Psoas muscle (tissue), 8 donors: ENCODE measurements around the gene MYBL2. TPM values are rescaled to one million over a fixed set of nuclear protein-coding genes. Genes with fewer than 3 reads are reported as not detected.
A peak's percentile ranks its signal among the peaks of the same experiment; 100 is the strongest.

ENCODE experiments used
- ATAC-seq, 4 donors: fragments of 200-7000 bp; cut with Tn5 transposase; one replicate each; pipeline ENCODE4 v1.9.1; 2020; ENCODE audit warnings: moderate library complexity in 3 of 4, mild to moderate bottlenecking in 2 of 4
- DNase-seq, 2 donors: peaks; one replicate each; pipeline ENCODE4 v3.0.0-alpha.2; 2020
- H3K27ac ChIP-seq: fragments of 200-600 bp; one replicate; pipeline ENCODE4 v1.8.0; 2022
- H3K27me3 ChIP-seq, 3 donors: fragments of 200-600 bp in 1 of 3; one replicate each; pipeline versions ENCODE4 v1.6.1 to v1.8.0; 2013 to 2022; ENCODE audit warnings: low read length in 2 of 3, mild to moderate bottlenecking in 2 of 3, moderate library complexity in 1 of 3; ENCODE audit not compliant: insufficient read depth in 3 of 3
- H3K36me3 ChIP-seq, 2 donors: fragments of 200-600 bp in 1 of 2; one replicate each; pipeline versions ENCODE4 v1.6.1 to v1.8.0; 2013 to 2022; ENCODE audit warnings: low read depth in 1 of 2, mild to moderate bottlenecking in 1 of 2, moderate library complexity in 1 of 2; ENCODE audit not compliant: insufficient read depth in 1 of 2
- H3K4me1 ChIP-seq: fragments of 200-600 bp; one replicate; pipeline ENCODE4 v1.8.0; 2022
- H3K4me3 ChIP-seq: fragments of 200-600 bp; one replicate; pipeline ENCODE4 v1.8.0; 2022; ENCODE audit warnings: mild to moderate bottlenecking
- H3K9me3 ChIP-seq: fragments of 200-600 bp; one replicate; pipeline ENCODE4 v1.8.0; 2022
- WGBS, 3 donors: extraction: QIAGEN DNeasy Blood & Tissue Kit; methylation state at CpG; one replicate each; pipeline versions ENCODE4 v1.1.6 to v1.1.7; 2013; 5-methylcytosine and 5-hydroxymethylcytosine counted together
- intact Hi-C, 2 donors: fragments of 100-400 bp; cut with DNase I; formaldehyde crosslinking; loops; one replicate each; pipeline versions ENCODE4 v1.11.0 to v1.14.2; 2022
- polyA plus RNA-seq, 3 donors: library from polyadenylated mRNA; stranded (reverse); fragments of 200-250 nt; gene quantifications; one replicate each; pipeline ENCODE4 v1.2.3, GENCODE V29; 2013
- total RNA-seq, 4 donors: library from RNA; stranded (reverse); fragmentation: NEBNext Ultra II Directional in 2 of 4; extraction: Animal tissue kit (Norgen Biotek cat#: 25700) in 2 of 4; gene quantifications; one replicate each; pipeline versions ENCODE4 v1.2.1 to v1.2.4, GENCODE V29; 2021 to 2023
- TF ChIP-seq, protein P1 (sequence below): fragments of 200-600 bp; IDR thresholded peaks from one replicate; pipeline ENCODE4 v1.8.0; 2022; ENCODE audit warnings: antibody characterized with exemption
- donor health status: healthy with polysubstance abuse.
- donor health status: DM: no; HTN: no; CAD: no; lungs with moderate emphysema.
- donor health status: Bipolar disorder and iron deficiency.
- donor health status: healthy.
- donor health status: DM: yes; HTN: yes; CAD: no.
- donor health status: DM: no; HTN: no; CAD: no.
- donor health status: DM: no; HTN: no; CAD: no.
- donor health status: DM: yes; HTN: yes; CAD: no.

Gene MYBL2
- total and polyA plus RNA-seq, 7 donors = 0.05 to 0.17 (median 0.10) TPM; not detected in 4

DNA sequence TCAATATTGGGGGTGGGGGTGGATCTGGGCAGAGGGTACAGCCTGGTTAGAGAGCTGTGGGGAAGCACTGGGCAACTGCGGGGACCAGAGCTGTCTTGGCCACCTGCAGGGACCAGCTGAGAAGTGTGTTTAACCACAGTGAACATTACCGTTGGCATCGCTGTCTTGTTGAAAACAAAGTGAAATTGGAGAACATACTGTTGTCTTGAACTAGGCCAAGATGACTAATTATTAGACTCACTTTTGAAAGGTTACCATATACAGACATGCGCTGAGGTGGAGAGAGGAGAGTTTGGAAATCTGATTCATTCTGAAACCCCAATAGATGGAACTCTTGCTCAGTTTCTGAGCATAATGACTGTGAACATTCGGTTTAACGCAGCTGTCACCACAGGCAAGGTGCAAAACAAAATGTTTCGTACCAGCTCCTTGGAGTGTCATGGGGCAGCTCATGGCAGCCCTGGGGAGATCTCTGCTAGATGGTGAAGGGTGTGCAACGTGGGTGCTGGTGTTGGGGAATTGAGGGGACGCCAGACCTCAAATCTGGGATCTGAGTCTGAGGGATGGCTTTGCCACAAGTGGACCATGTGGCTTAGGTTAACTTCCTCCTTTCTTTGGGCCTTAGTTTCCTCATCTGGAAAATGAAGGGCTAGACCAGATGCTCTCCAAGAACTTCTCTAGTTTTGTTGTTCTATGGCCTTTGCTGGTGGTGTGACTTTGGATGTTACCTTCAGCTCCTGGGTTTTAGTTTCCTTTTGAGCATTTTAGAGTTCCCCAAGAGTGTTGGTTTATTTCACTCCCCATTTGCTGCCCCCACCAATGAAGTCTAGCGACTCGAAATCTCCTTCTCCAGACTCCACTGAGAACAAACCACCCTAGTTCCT, 84.5 kb downstream of the MYBL2 start:
- H3K27me3 ChIP-seq = peaks cover 0 to 18% (median 4%) of the 10 kb centered on the region in 3 donors
- peak in 1 of 4 donors; percentile 25 for ATAC-seq
- no peaks in the 10 kb centered on the region for H3K9me3 ChIP-seq
- no peak for DNase-seq
- H3K27ac ChIP-seq = no peak overlapping the region
- no peak overlapping the region for H3K4me3 ChIP-seq
- TF ChIP-seq, protein P1, sequence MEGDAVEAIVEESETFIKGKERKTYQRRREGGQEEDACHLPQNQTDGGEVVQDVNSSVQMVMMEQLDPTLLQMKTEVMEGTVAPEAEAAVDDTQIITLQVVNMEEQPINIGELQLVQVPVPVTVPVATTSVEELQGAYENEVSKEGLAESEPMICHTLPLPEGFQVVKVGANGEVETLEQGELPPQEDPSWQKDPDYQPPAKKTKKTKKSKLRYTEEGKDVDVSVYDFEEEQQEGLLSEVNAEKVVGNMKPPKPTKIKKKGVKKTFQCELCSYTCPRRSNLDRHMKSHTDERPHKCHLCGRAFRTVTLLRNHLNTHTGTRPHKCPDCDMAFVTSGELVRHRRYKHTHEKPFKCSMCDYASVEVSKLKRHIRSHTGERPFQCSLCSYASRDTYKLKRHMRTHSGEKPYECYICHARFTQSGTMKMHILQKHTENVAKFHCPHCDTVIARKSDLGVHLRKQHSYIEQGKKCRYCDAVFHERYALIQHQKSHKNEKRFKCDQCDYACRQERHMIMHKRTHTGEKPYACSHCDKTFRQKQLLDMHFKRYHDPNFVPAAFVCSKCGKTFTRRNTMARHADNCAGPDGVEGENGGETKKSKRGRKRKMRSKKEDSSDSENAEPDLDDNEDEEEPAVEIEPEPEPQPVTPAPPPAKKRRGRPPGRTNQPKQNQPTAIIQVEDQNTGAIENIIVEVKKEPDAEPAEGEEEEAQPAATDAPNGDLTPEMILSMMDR = no peak
- no peaks in the 10 kb centered on the region for H3K36me3 ChIP-seq
- H3K4me1 ChIP-seq = no peaks in the 10 kb centered on the region
- 64 to 75% (median 73%) methylated on average over 11 of the region's 11 CpGs for WGBS, 3 donors
- intact Hi-C loops = no loop called here

DNA sequence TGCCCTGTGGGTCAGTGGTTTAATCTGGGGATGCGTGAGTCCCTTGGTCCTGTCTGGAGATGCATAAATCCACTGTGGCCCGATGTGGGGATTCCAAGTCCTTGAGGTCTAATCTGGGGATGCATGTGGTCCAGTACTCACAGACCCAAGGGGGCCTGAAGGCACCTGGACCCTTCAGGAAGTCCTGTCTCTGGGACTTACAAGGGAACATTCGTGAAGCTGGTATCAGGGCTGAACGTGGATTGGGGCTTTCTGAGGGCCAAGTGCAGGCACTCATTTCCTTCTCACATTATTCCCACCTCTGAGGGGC, 85.1 kb downstream of the MYBL2 start:
- DNase-seq = no peak
- H3K36me3 ChIP-seq = no peaks in the 10 kb centered on the region
- H3K4me1 ChIP-seq = no peaks in the 10 kb centered on the region
- H3K27ac ChIP-seq = no peak overlapping the region
- TF ChIP-seq, protein P1 = no peak
- intact Hi-C loops = no loop called here
- H3K9me3 ChIP-seq = no peaks in the 10 kb centered on the region
- H3K4me3 ChIP-seq = no peak overlapping the region
- WGBS, 3 donors = 65 to 80% (median 77%) methylated on average over 4 of the region's 4 CpGs
- ATAC-seq = no peak
- H3K27me3 ChIP-seq = peaks cover 0 to 15% (median 3%) of the 10 kb centered on the region in 3 donors

DNA sequence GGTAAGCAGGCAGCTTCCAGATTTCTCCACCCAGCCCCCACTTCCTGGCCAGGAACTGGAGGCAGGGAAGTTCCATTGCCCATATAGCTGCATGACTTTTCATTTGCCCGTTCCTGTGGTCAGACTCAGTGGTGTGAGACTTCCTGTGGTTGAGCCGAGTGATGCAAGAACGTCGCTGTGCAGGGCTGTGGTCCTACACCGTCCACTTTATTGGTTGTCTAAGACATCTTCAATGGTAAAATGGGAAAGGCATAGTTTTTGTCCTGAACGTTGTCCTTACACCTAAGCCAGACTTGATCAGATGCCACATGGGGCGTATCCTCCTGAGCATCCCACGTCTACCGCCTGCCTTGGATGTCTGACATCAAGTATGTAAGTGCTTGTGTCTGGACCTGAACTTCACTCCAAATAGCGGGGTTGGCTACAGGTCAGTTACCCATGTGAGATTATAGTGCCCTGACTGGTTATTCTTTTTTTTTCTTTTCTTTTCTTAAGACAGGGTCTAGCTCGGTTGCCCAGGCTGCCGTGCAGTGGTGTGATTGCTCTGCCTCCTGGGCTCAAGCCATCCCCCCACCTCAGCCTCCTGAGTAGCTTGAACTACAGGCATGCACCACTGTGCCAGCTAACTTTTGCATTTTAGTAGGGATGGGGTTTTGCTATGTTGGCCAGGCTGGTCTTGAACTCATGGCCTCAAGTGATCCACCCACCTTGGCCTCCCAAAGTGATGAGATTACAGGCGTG, 85.8 kb downstream of the MYBL2 start:
- DNase-seq = no peak
- intact Hi-C loops = no loop called here
- H3K36me3 ChIP-seq = no peaks in the 10 kb centered on the region
- no peak overlapping the region for H3K4me3 ChIP-seq
- no peak overlapping the region for H3K27ac ChIP-seq
- H3K4me1 ChIP-seq = no peaks in the 10 kb centered on the region
- TF ChIP-seq, protein P1 = no peak
- no peaks in the 10 kb centered on the region for H3K9me3 ChIP-seq
- peak in 1 of 4 donors; percentile 41 for ATAC-seq
- H3K27me3 ChIP-seq = peaks cover 0 to 13% (median 3%) of the 10 kb centered on the region in 3 donors
- WGBS, 3 donors = 75 to 78% (median 76%) methylated on average over 13 of the region's 13 CpGs

DNA sequence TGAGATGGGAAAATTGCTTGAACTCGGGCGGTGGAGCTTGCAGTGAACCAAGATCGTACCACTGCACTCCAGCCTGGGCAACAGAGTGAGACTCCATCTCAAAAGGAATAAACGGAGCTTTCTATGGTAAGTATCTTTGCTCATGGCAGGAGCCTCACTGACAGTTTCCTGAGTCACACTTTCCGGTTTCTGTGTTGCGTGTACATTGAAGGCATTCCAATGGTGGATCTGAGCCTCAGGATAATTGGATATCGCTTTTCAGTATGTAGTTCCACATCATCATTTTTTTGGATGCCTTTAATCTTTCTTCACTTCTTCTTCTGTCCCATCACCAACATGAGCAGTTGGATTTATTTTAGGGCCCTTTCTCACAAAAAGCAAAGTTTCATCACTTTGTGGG, 88.5 kb downstream of the MYBL2 start:
- no peaks in the 10 kb centered on the region for H3K4me1 ChIP-seq
- TF ChIP-seq, protein P1 = no peak
- DNase-seq = no peak
- peaks cover 0 to 9% (median 3%) of the 10 kb centered on the region in 3 donors for H3K27me3 ChIP-seq
- H3K4me3 ChIP-seq = no peak overlapping the region
- intact Hi-C loops = no loop called here
- ATAC-seq = no peak
- no peaks in the 10 kb centered on the region for H3K9me3 ChIP-seq
- no peaks in the 10 kb centered on the region for H3K36me3 ChIP-seq
- no peak overlapping the region for H3K27ac ChIP-seq
- WGBS, 3 donors = 80 to 85% (median 83%) methylated on average over 7 of the region's 7 CpGs
